ENCODE data around the gene ELMO3.

The ELMO3 gene

DNA sequence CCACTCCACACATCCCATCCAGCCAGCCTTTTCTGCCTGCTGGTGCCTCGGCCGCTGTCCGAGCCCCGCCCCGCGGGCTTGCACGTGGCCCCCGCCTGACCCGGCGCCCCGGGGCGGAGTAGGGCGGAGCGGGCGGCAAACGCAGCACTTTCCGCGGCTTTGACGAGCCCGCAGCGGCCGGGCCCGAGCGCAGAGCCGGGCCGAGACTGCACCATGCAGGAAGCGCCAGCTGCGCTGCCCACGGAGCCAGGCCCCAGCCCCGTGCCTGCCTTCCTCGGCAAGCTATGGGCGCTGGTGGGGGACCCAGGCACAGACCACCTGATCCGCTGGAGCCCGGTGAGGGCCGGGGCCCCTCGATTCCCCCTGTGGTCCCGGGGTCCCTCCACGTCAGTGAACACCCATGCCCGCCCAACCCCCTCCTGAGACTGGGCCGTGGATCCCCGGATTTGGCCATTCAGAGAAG is 34.3 kb upstream of the ELMO3 start, which contains the start of gene HSF4:
HSF4 (plus strand) TSS at position 147 of the 463 bp plus-strand sequence; CDS start at position 214, 67 bp downstream.
- DNase-seq, result no peak

DNA sequence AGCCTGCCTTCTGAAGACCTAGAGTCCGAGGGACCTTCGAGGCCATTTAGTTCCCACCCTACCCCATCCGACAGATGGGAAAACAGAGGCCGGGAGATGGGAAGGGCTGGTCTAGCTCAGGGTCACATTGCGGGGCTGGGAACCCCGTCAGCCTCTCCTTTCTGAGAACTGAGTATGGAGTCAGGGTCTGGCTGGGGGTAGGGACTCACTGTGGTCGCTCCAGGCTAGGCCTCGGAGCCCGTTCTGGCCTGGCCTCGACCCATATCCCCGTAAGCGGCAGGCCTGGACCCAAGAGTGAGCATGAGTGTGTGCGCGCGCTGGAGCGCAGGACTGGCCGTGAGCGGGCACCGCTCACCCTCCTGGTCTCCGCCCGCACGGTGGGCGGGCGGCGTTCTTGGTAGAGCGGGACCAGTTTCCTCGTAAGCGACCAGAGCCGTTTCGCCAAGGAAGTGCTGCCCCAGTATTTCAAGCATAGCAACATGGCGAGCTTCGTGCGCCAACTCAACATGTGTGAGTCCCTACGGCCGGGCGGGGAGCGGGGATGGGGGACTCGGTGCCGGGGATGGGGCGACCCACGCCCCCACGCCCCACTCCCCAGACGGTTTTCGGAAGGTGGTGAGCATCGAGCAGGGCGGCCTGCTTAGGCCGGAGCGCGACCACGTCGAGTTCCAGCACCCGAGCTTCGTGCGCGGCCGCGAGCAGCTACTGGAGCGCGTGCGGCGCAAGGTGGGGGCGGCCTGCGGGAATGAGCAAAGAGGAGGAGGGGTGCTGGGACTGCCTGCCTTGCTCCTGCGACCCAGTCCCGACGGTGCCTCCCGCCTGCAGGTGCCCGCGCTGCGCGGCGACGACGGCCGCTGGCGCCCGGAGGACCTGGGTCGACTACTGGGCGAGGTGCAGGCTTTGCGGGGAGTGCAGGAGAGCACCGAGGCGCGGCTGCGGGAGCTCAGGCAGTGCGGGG is 33.5 kb upstream of the ELMO3 start:
- DNase-seq, result no peak

DNA sequence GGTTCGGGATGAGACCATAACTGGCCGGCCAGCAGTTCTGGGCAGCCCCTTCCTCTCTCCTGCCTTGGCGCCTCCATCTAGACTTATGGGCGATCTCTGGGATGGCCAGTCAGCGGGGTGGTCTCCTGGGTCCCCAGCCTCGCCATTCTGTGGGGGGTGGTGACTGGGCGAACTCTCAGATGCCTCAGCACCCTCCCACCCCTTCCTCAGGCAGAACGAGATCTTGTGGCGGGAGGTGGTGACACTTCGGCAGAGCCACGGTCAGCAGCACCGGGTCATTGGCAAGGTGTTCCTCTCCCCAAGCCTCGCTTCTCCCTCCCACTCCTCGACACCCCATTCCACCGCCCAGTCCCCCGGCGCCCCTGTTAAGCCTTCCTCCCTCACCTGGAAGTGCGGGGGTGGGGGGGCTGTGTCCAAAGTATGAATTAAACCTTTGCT is 32.8 kb upstream of the ELMO3 start:
- no peak for DNase-seq

DNA sequence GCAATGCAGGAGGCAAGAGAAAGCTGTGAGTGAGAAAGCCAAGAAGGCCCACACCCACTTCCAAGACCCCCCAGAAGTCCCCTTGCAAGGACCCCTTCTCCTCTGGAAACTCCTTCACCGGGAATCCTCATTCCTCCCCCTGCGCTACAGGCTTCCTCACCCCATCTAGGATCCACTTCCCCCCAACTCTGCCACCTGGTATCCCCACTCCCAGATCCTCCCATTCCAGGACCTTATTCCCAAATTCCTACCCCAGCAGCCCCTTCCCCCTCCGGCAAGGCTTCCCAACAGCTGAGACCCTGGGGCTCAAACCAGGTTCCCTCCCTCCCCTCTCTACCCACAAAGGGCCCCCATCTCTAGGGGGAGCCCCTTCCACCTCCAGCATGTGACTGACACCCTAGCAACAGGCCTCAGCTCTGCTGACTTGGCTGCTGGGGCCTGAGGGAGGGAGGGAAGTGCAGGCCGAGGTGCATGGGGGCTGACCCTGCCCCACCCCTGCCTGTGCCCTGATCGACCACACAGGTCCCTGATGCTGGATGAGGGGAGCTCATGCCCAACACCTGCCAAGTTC is 32.2 kb upstream of the ELMO3 start:
- no peak for DNase-seq

GRCh38 chr16:67167588-67167987 is 31.3 kb upstream of the ELMO3 start:
- no peak for DNase-seq

DNA sequence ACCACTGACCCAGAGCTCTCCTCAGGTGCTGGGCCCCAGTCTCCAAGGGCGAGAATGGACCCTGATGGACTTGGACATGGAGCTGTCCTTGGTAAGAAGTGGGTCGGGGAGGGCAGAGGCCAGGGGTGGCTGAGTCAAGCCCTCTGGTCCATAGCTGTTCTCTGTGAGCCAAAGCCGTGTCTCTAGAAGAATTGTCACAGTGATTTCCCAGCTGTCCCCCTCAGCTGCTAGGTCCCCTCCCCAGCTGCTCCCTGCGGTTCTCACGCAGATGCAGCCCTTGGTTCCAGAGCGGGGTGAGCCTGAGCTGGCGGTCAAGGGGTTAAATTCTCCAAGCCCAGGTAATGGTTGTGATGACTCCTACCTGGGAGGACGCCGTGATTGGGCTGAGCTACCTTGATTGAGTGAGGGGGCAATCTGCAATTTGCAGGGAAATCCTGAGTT is 29.9 kb upstream of the ELMO3 start:
- no peak for DNase-seq

- no peak for DNase-seq
These were observed 29.2 kb upstream of the ELMO3 start for GRCh38 chr16:67169642-67170167.

- DNase-seq, result peak; percentile 29
These were observed 28.6 kb upstream of the ELMO3 start, which contains the start of gene NOL3 for GRCh38 chr16:67170168-67170948. TSS of gene NOL3 (plus strand) at chr16:67170538.

DNA sequence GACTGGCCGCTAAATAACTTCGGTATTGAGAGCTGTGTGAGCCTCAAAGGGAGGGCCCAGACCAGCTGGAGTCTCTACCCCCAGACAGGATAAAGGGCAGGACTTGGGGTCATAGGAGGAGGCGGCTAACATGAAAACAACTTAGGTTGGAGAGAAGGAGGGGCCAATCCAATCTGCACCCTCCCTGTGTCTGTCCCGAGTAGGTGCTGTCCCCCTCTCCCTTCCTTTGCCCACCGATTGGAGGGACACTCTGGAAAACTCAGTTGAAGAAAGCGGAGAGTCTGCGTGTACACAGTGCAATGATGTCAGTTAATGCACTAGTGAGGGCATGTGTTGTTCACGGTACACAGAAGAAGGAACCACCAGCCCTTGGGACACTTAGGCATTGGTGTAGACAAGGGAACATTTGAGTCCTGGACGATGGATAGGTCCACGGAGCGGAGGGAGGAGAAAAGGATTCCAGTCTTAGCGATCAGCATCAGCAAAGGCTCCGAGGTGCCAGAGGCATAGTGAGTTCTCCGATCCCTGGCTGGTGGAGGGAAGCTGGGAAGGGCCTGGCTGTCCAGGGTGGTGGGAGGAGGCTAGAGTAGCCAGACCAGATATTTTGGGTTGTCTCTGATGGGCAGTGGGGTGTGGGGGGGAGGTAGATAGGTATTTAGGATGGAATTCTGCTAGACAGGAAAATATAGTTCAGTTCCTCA is 27.8 kb upstream of the ELMO3 start:
- DNase-seq, result no peak

DNA sequence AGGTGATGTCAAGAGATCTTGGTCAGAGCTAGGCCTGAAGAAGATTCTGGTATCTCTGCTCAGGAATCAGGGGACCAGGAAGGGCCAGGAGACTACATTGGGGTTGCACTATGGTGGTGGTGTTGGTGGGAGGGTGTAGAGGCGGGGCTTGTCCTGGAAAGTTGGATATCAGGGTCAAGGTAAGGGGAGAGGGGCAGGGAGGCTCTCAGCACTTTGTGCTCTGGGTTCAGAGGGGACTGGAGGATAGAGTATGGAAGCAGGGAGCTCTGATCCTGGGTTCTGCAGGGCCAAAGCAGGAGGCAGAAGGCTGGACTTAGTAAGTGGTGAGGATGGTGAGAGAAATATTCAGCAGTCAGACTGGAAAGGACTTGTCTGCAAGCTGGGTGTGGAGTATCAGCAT is 25.6 kb upstream of the ELMO3 start:
- no peak for DNase-seq

DNA sequence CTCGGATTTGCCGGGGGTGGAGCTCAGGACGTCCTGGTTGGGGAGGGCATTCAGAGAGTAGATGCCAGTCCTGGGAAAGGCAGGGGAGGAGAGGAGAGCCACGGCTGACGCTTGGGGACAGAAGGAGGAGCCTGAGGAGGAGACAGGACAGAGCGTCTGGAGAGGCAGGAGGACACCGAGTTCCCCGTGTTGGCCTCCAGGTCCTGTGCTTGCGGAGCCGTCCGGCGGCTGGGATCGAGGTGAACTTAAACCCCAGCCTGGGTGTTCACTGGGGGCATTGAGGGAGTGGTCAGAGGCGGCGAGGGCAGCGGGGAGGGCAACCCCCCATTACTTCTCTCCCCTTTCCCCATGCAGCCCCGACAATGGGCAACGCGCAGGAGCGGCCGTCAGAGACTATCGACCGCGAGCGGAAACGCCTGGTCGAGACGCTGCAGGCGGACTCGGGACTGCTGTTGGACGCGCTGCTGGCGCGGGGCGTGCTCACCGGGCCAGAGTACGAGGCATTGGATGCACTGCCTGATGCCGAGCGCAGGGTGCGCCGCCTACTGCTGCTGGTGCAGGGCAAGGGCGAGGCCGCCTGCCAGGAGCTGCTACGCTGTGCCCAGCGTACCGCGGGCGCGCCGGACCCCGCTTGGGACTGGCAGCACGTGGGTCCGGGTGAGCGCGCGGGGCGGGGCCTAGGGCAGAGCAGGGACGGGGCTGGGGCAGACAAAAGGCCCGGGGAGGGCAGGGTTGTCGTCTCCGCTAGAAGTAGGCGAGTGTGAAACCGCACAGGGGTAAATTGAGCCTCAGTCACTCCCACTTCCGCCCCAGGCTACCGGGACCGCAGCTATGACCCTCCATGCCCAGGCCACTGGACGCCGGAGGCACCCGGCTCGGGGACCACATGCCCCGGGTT is 24.9 kb upstream of the ELMO3 start:
- DNase-seq, result peak; percentile 57

- DNase-seq, result no peak
These were observed 24.2 kb upstream of the ELMO3 start for GRCh38 chr16:67174706-67175231.

GRCh38 chr16:67176662-67177061 is 22.3 kb upstream of the ELMO3 start:
- DNase-seq, result no peak

- DNase-seq, result no peak
These were observed 20.9 kb upstream of the ELMO3 start for GRCh38 chr16:67177743-67178699.

GRCh38 chr16:67179421-67180080 is 19.4 kb upstream of the ELMO3 start:
- DNase-seq, result no peak

DNA sequence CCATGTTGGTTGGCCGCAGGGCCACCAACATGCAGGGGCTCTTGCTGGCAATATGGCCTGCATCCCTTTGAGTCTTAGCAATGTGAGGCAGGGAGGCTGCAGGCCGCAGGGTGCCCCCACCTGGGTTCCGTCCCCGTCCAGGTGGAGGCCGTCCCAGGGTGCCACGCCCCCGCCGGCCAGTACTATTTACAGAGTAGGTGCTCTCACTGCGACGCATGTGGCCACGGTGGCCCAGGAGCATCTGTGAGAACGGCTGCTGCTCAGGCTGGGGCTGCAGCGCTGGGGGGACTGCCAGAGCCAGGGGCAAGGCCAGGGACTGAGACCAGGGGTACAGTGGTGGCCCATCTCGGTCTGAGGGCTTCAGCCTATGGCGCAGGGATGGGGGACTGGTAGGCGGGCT is 18.8 kb upstream of the ELMO3 start:
- no peak for DNase-seq

DNA sequence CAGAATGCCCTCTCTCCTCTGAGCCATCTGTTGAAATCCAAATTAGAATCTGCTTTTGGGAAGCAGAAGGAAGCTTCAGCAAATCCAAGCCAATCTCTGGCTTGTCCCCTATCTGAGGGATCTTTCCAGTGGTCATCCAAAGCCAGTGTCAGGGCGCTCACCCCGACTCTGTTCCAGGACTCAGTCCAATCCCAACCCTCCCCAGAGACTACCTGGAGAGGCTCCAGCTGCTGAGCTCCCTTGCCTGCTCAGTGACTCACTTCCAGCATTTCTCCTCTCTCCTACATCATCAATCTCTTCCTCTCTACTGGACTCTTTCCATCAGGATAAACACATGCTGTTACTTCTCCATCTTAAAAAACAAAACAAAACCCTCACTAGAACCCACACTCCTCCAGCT is 17.6 kb upstream of the ELMO3 start:
- DNase-seq, result no peak

GRCh38 chr16:67182288-67182687 is 16.6 kb upstream of the ELMO3 start:
- DNase-seq, result no peak

GRCh38 chr16:67183284-67183626 is 15.7 kb upstream of the ELMO3 start:
- DNase-seq, result no peak

Measured in NCI-H524 treated with DMSO at 0.1 percent for 48 hours (cell line).